Activated T-cell treated with anti-CD3 and anti-CD28 coated beads for 48 hours (primary cell): Measurements from ENCODE around the gene CSF2.

Experiments used
- DNase-seq: peaks from one replicate; pipeline ENCODE4 v3.0.0-alpha.2; 2020; ENCODE audit warnings: low read depth

CSF2 gene

GRCh38 chr5:132067941-132068808 is 5.4 kb upstream of the CSF2 start:
- no peak for DNase-seq

GRCh38 chr5:132069561-132069960 is 4.0 kb upstream of the CSF2 start:
- DNase-seq, result no peak

DNA sequence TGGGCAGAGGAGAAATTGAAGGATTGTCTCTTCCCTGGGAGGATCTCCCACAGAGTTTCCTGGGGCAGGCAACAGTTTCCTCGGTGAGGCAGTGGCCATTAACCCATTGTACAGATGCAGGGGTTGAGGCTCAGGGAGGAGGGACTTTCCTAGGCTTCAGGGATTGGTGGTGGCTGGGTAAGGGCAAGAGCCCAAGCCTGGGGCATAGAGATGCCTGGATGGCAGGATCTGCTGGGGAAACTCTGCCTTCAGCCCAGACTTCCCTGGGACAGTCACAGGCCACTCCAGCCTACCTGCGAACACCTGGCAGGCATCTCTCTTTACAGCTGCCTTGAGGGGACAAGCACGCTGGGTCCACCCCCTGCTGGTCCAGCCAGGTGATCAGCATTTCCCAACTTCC is 3.6 kb upstream of the CSF2 start:
- no peak for DNase-seq

GRCh38 chr5:132070460-132071337 is 2.9 kb upstream of the CSF2 start:
- peak; percentile 63 for DNase-seq

- no peak for DNase-seq
Observed at GRCh38 chr5:132071338-132071707, 2.3 kb upstream of the CSF2 start.

DNA sequence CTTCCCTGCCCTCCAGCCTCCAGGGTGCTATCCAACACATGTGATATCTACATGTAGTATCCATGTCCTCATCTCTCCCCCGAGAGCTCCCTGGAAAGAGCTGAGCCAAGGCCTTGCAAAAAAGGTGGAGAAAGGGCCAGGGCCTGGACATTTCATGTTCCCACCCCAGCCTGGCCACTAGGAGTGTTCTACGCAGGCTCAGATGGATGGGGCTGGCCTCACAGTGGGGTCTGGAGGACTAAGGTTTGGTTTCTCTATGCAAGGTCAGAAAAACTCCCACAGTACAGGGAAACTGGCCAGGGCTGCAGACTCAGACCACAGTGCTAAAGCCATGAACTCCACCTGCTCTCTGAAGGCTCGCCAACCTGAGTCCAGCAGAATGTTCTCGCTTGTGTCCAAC is 1.5 kb upstream of the CSF2 start:
- DNase-seq, result no peak

GRCh38 chr5:132072528-132072927 is 1.1 kb upstream of the CSF2 start:
- DNase-seq, result no peak

GRCh38 chr5:132074091-132074771 is 642 bp downstream of the CSF2 start:
- DNase-seq, result no peak

DNA sequence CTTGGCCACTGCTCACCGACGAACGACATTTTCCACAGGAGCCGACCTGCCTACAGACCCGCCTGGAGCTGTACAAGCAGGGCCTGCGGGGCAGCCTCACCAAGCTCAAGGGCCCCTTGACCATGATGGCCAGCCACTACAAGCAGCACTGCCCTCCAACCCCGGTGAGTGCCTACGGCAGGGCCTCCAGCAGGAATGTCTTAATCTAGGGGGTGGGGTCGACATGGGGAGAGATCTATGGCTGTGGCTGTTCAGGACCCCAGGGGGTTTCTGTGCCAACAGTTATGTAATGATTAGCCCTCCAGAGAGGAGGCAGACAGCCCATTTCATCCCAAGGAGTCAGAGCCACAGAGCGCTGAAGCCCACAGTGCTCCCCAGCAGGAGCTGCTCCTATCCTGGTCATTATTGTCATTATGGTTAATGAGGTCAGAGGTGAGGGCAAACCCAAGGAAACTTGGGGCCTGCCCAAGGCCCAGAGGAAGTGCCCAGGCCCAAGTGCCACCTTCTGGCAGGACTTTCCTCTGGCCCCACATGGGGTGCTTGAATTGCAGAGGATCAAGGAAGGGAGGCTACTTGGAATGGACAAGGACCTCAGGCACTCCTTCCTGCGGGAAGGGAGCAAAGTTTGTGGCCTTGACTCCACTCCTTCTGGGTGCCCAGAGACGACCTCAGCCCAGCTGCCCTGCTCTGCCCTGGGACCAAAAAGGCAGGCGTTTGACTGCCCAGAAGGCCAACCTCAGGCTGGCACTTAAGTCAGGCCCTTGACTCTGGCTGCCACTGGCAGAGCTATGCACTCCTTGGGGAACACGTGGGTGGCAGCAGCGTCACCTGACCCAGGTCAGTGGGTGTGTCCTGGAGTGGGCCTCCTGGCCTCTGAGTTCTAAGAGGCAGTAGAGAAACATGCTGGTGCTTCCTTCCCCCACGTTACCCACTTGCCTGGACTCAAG is 1.5 kb downstream of the CSF2 start:
- DNase-seq, result no peak

- DNase-seq, result no peak
Observed at GRCh38 chr5:132075719-132076077, 2.1 kb downstream of the CSF2 start.

GRCh38 chr5:132076202-132076830 is 2.7 kb downstream of the CSF2 start:
- no peak for DNase-seq

- DNase-seq, result no peak
Observed at GRCh38 chr5:132076983-132077382, 3.4 kb downstream of the CSF2 start.

- DNase-seq, result no peak
Observed at GRCh38 chr5:132079081-132079480, 5.5 kb downstream of the CSF2 start.

- DNase-seq, result no peak
Observed at GRCh38 chr5:132079619-132080018, 6.0 kb downstream of the CSF2 start.

GRCh38 chr5:132080595-132080994 is 7.0 kb downstream of the CSF2 start:
- no peak for DNase-seq

DNA sequence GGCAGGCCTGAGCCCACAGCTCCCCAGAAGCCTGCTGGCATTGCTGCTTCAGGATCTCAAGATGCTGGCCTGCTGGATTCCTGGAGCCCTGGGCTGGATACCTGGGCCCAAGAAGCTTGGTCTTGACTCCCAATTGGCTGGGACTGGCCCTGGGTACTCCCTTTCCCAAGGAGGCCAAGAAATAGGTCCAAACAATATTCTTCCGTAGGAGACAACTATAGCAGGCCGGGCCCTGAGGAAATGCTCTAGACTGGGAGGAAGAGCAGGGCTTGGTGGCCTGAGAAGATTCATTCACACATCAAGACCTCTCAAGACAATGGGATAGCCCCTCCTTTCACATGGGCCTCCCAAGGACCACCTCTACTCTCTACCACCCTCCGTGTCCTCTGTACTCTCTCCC is 7.9 kb downstream of the CSF2 start:
- DNase-seq, result no peak

GRCh38 chr5:132082329-132083023 is 8.9 kb downstream of the CSF2 start:
- no peak for DNase-seq

DNA sequence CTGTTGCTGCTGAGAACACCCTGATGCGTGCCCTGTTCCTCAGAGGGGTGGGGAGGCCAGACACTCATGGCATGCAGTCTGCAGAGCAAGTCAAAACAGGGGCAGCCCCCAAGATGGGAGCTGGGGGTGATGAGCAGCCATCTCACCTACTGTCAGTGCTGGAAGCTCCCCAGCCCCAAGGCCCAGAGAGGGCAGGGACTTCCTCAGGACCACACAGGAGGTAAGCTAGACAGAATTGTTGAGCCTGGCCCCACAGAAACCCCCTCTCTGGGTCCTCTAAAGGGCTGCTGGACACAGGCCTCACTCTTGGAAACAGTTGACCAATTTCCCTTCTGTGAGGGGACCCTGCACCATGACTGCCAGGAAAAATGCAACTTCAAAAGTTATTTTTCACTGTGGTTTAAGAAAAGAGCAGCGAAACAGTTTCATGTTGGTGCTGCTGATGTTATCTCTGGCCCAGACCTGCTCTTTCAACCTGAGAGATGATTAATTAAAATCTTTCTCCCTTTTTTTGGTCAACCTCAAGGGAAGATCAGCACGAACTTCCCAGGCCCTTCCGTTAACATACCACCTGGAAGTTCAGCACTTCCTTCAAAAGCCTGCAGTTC is 9.6 kb downstream of the CSF2 start:
- DNase-seq, result peak; percentile 58

DNA sequence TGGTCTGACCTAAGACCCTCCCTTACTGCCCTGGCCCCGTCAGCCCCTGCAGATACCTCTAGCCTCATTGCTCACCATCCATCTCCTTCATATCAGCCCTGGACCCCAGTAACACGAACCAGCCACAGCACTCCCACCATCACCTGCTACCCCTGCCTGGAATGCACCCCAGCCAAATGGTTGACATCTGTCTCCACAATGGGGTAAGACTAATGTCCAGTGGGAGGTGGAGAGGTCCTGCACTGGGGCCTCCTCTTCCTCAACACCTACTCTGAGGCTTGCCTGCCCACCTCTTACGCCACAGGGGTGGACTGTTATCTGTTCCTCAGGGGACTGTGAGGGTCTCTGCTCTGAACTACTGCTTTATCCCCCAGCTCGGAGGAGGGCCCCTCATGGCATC is 12.1 kb downstream of the CSF2 start:
- DNase-seq, result no peak

DNA sequence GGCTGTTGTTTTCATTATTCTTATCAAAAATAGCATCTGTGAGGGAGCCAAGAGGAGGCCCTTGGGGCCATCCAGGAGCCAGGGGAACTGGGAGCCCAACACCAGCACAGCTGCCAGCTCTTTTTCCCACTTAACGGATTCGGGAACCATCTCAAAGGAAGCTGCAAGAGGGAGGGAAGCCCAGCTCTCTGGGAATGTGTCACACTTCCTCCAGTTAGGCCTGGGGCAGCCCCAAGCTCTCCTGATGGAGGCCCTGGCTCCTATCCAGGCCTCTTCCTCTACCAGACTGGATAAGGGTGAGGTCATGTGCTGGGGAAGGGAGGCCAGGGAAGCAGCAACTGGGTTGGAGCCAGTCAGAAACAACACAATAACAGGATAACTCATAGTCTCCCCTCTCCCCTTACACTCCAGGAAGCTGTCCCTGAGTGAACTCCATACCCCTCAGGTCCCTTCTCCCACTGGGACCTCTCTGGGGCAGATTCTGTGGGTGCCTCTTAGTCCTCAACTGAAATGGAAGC is 12.7 kb downstream of the CSF2 start:
- no peak for DNase-seq
